Measurements from ENCODE around the gene KIF24. TPM values are rescaled to one million over a fixed set of nuclear protein-coding genes. Genes with fewer than 3 reads are reported as not detected.

The KIF24 gene
- total RNA-seq, 1 experiment from 2014 or later: 5.8 TPM

DNA sequence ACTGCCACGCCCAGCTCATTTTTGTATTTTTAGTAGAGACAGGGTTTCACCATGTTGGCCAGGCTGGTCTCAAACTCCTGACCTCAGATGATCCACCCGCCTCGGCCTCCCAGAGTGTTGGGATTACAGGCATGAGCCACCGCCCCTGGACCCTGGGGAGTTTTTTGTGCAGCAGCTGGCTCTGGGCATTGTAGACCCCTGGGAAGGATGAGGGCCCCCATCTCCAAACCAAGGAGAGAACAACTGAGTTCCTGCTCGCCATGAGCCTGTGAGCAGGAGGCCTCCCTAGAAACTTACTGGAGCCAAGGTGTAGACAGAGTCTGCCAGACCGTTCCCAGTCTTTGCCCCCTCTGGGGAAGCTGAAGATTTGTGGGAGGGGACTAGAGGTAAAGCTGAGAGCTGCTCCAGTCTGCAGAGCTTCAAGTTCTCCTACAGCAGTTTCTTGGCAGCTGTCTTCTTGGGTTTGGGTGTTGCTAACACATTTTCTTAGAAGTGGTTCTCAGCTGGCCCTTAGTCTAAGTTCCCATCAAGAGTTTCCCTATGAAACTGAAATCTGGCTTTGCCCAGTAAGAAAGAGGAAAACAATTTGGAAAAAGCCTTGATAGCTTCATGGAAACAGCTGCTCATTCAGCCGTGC lies 12.7 kb upstream of the KIF24 start:
- intact Hi-C loops (cut with micrococcal nuclease): no loop called here
- CTCF ChIA-PET: no interaction called here
- ATAC-seq (no peak), DNase-seq (ENCODE audit: low read depth, low spot score) (no peak)
- no peaks in the 10 kb centered on the region for H3K27me3 ChIP-seq (ENCODE audit: insufficient read depth, low read length)
- H3K4me3 ChIP-seq (replicated peaks in 1 of 2; ENCODE audit: low read depth in 1 of 2, low read length in 2 of 2): no peak overlapping the region
- no peak overlapping the region for H3K9ac ChIP-seq (ENCODE audit: low read length)
- peaks cover 8% of the 10 kb centered on the region; the same call in 1 of the 2 replicates for H3K79me2 ChIP-seq (ENCODE audit: insufficient read depth, low read length)
- H3K27ac ChIP-seq (ENCODE audit: low read depth, low read length): no peak overlapping the region
- no peaks in the 10 kb centered on the region for H3K9me3 ChIP-seq (ENCODE audit: control insufficient read depth in 1 of 2, insufficient read depth in 1 of 2, low read depth in 1 of 2, low read length in 2 of 2)
- no peak for TF ChIP-seq SRF (IDR thresholded peaks at IDR 0.05; ENCODE audit: low read depth)
- TF ChIP-seq ZFX (IDR thresholded peaks at IDR 0.05): no peak
- TF ChIP-seq, protein P1, sequence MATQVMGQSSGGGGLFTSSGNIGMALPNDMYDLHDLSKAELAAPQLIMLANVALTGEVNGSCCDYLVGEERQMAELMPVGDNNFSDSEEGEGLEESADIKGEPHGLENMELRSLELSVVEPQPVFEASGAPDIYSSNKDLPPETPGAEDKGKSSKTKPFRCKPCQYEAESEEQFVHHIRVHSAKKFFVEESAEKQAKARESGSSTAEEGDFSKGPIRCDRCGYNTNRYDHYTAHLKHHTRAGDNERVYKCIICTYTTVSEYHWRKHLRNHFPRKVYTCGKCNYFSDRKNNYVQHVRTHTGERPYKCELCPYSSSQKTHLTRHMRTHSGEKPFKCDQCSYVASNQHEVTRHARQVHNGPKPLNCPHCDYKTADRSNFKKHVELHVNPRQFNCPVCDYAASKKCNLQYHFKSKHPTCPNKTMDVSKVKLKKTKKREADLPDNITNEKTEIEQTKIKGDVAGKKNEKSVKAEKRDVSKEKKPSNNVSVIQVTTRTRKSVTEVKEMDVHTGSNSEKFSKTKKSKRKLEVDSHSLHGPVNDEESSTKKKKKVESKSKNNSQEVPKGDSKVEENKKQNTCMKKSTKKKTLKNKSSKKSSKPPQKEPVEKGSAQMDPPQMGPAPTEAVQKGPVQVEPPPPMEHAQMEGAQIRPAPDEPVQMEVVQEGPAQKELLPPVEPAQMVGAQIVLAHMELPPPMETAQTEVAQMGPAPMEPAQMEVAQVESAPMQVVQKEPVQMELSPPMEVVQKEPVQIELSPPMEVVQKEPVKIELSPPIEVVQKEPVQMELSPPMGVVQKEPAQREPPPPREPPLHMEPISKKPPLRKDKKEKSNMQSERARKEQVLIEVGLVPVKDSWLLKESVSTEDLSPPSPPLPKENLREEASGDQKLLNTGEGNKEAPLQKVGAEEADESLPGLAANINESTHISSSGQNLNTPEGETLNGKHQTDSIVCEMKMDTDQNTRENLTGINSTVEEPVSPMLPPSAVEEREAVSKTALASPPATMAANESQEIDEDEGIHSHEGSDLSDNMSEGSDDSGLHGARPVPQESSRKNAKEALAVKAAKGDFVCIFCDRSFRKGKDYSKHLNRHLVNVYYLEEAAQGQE (IDR thresholded peaks at IDR 0.05; ENCODE audit: low read depth): no peak
- no peak for TF ChIP-seq EZH2 (IDR thresholded peaks at IDR 0.05)
- TF ChIP-seq YY1 (IDR thresholded peaks at IDR 0.05; ENCODE audit: extremely low read depth, insufficient replicate concordance, low read depth, low read length): no peak
- no peak for TF ChIP-seq SP1 (IDR thresholded peaks at IDR 0.05; ENCODE audit: low read depth)
- no peak for TF ChIP-seq ELF1 (IDR thresholded peaks at IDR 0.05; ENCODE audit: borderline replicate concordance, low read depth)
- TF ChIP-seq RAD21 (IDR thresholded peaks at IDR 0.05; ENCODE audit: low read depth): no peak
- TF ChIP-seq POLR2A (IDR thresholded peaks at IDR 0.05; ENCODE audit: borderline replicate concordance, extremely low read depth, insufficient read depth, insufficient read length): no peak
- TF ChIP-seq EZH2phosphoT487 (IDR thresholded peaks at IDR 0.05; ENCODE audit: borderline replicate concordance): no peak
- TF ChIP-seq, protein P2, sequence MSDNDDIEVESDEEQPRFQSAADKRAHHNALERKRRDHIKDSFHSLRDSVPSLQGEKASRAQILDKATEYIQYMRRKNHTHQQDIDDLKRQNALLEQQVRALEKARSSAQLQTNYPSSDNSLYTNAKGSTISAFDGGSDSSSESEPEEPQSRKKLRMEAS (IDR thresholded peaks at IDR 0.05): no peak
- TF ChIP-seq, protein P3, sequence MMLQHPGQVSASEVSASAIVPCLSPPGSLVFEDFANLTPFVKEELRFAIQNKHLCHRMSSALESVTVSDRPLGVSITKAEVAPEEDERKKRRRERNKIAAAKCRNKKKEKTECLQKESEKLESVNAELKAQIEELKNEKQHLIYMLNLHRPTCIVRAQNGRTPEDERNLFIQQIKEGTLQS (IDR thresholded peaks at IDR 0.05): no peak
- no peak for TF ChIP-seq FOSL1 (IDR thresholded peaks at IDR 0.05; ENCODE audit: low read depth)
- no peak for TF ChIP-seq TCF7L2 (IDR thresholded peaks at IDR 0.05; ENCODE audit: borderline replicate concordance, extremely low read depth, insufficient read depth, insufficient read length)
- TF ChIP-seq CBX3 (IDR thresholded peaks at IDR 0.05; ENCODE audit: low read depth): no peak
- no peak for TF ChIP-seq JUND (IDR thresholded peaks at IDR 0.05)
- no peak for TF ChIP-seq POLR2AphosphoS5 (IDR thresholded peaks at IDR 0.05; ENCODE audit: low read depth, low read length)
- TF ChIP-seq EGR1 (IDR thresholded peaks at IDR 0.05; ENCODE audit: low read depth): no peak
- TF ChIP-seq SIN3A (IDR thresholded peaks at IDR 0.05; ENCODE audit: low read depth): no peak
- no peaks in the 10 kb centered on the region for H4K20me1 ChIP-seq (ENCODE audit: insufficient read depth)
- H3K4me1 ChIP-seq (ENCODE audit: control insufficient read depth in 1 of 2, insufficient read depth in 2 of 2, low read length in 2 of 2): no peaks in the 10 kb centered on the region
- RAD21 ChIA-PET (ENCODE audit: low non-redundant PET in 1 of 2, low total read pairs in 2 of 2, uncharacterized antibody in 2 of 2, unreplicated experiment in 2 of 2): no interaction called here
- H3K4me2 ChIP-seq (ENCODE audit: low read length): no peak overlapping the region
- POLR2A ChIA-PET: no interaction called here
- peaks cover 9 to 11% of the 10 kb centered on the region in 2 experiments; a peak in 3 of 4 replicates for H3K36me3 ChIP-seq (ENCODE audit: control insufficient read depth in 1 of 2, insufficient read depth in 2 of 2, low read length in 2 of 2)
- H2AFZ ChIP-seq (ENCODE audit: low read depth, low read length, poor library complexity, severe bottlenecking): no peak overlapping the region
- H3K9me2 ChIP-seq (ENCODE audit: insufficient read depth): no peaks in the 10 kb centered on the region
- no TSS peak for BruUV-seq (replicated peaks)

Data from HCT116 (cell line).